ENCODE measurements around the gene DNAH6. TPM values are rescaled to one million over a fixed set of nuclear protein-coding genes. Genes with fewer than 3 reads are reported as not detected.
"Not testable (repeated sequence)": the region's sequence is repeated elsewhere in the genome, so short reads cannot be mapped to it uniquely, and the experiment has no call there.

DNAH6 gene
- total RNA-seq, 1 donor from 2014 or later = 5.5 TPM

- no peak for DNase-seq (ENCODE audit: low spot score, unreplicated experiment)
- Mint-ChIP-seq H3K9me3 (ENCODE audit: low read depth) (no peaks in the 10 kb centered on the region), H3K27ac (no peak overlapping the region), H3K4me3 (ENCODE audit: low read depth) (no peak overlapping the region), H3K4me1 (ENCODE audit: low read depth) (no peaks in the 10 kb centered on the region), H3K36me3 (ENCODE audit: insufficient read depth) (no peaks in the 10 kb centered on the region), H3K27me3 (no peaks in the 10 kb centered on the region)
- no peak for TF ChIP-seq CTCF (IDR thresholded peaks at IDR 0.05; ENCODE audit: unreplicated experiment)
These were observed 28.7 kb downstream of the DNAH6 start for GRCh38 chr2:84545005-84545404.

- no peak for TF ChIP-seq CTCF (IDR thresholded peaks at IDR 0.05; ENCODE audit: unreplicated experiment)
These were observed 30.3 kb downstream of the DNAH6 start for GRCh38 chr2:84546551-84546950.

GRCh38 chr2:84548303-84548702 is 32.0 kb downstream of the DNAH6 start:
- H3K4me3 Mint-ChIP-seq (ENCODE audit: low read depth) = no peak overlapping the region
- H3K27ac Mint-ChIP-seq = no peak overlapping the region
- no peak for DNase-seq (ENCODE audit: low spot score, unreplicated experiment)
- no peaks in the 10 kb centered on the region for H3K36me3 Mint-ChIP-seq (ENCODE audit: insufficient read depth)
- no peak for TF ChIP-seq CTCF (IDR thresholded peaks at IDR 0.05; ENCODE audit: unreplicated experiment)
- peaks cover 2% of the 10 kb centered on the region for H3K4me1 Mint-ChIP-seq (ENCODE audit: low read depth)
- H3K27me3 Mint-ChIP-seq = no peaks in the 10 kb centered on the region
- no peaks in the 10 kb centered on the region for H3K9me3 Mint-ChIP-seq (ENCODE audit: low read depth)

More at GRCh38 chr2:84546551-84546950, 30.3 kb downstream of the DNAH6 start:
- no peaks in the 10 kb centered on the region for H3K27me3 Mint-ChIP-seq
- no peak for DNase-seq (ENCODE audit: low spot score, unreplicated experiment)
- no peak overlapping the region for H3K27ac Mint-ChIP-seq
- no peaks in the 10 kb centered on the region for H3K9me3 Mint-ChIP-seq (ENCODE audit: low read depth)
- no peak overlapping the region for H3K4me3 Mint-ChIP-seq (ENCODE audit: low read depth)
- no peaks in the 10 kb centered on the region for H3K4me1 Mint-ChIP-seq (ENCODE audit: low read depth)
- no peaks in the 10 kb centered on the region for H3K36me3 Mint-ChIP-seq (ENCODE audit: insufficient read depth)

- Mint-ChIP-seq H3K27me3 (no peaks in the 10 kb centered on the region), H3K27ac (no peak overlapping the region)
- TF ChIP-seq CTCF (IDR thresholded peaks at IDR 0.05; ENCODE audit: unreplicated experiment) = no peak
These were observed 34.6 kb downstream of the DNAH6 start for GRCh38 chr2:84550916-84551315.

GRCh38 chr2:84551526-84551925 is 35.2 kb downstream of the DNAH6 start:
- not testable (repeated sequence) for H3K27ac Mint-ChIP-seq; H3K36me3 Mint-ChIP-seq (ENCODE audit: insufficient read depth); DNase-seq (ENCODE audit: low spot score, unreplicated experiment); H3K9me3 Mint-ChIP-seq (ENCODE audit: low read depth); H3K4me1 Mint-ChIP-seq (ENCODE audit: low read depth); H3K27me3 Mint-ChIP-seq; H3K4me3 Mint-ChIP-seq (ENCODE audit: low read depth)

More at GRCh38 chr2:84550916-84551315, 34.6 kb downstream of the DNAH6 start:
- Mint-ChIP-seq H3K9me3 (ENCODE audit: low read depth) (no peaks in the 10 kb centered on the region), H3K4me3 (ENCODE audit: low read depth) (no peak overlapping the region), H3K36me3 (ENCODE audit: insufficient read depth) (no peaks in the 10 kb centered on the region), H3K4me1 (ENCODE audit: low read depth) (peaks cover 2% of the 10 kb centered on the region)
- DNase-seq (ENCODE audit: low spot score, unreplicated experiment) = no peak

- H3K27me3 Mint-ChIP-seq = no peaks in the 10 kb centered on the region
- no peak overlapping the region for H3K27ac Mint-ChIP-seq
- no peak for TF ChIP-seq CTCF (IDR thresholded peaks at IDR 0.05; ENCODE audit: unreplicated experiment)
- DNase-seq (ENCODE audit: low spot score, unreplicated experiment) = no peak
- H3K36me3 Mint-ChIP-seq (ENCODE audit: insufficient read depth) = peaks cover 11% of the 10 kb centered on the region
- peaks cover 9% of the 10 kb centered on the region for H3K9me3 Mint-ChIP-seq (ENCODE audit: low read depth)
- no peak overlapping the region for H3K4me3 Mint-ChIP-seq (ENCODE audit: low read depth)
- H3K4me1 Mint-ChIP-seq (ENCODE audit: low read depth) = peaks cover 2% of the 10 kb centered on the region
These were observed 39.9 kb downstream of the DNAH6 start for GRCh38 chr2:84556190-84556589.
